KOPT-K1 (cell line): ENCODE data around the gene RPLP2.

Source experiments
- H3K27ac ChIP-seq: fragments of 200-600 bp; sonication (generic); 2 replicates; pipeline ENCODE4 v1.5.1; 2016; ENCODE audit warnings: antibody characterized with exemption, mild to moderate bottlenecking, low read depth, low read length; ENCODE audit not compliant: poor library complexity, severe bottlenecking
- H3K36me3 ChIP-seq: fragments of 200-600 bp; sonication (generic); 2 replicates; pipeline ENCODE4 v1.5.1; 2017; ENCODE audit warnings: antibody characterized with exemption, mild to moderate bottlenecking, low read length, moderate library complexity; ENCODE audit not compliant: insufficient read depth
- H3K9me3 ChIP-seq: fragments of 200-600 bp; sonication (generic); 2 replicates; pipeline ENCODE4 v1.5.1; 2017; ENCODE audit warnings: antibody characterized with exemption, low read length, mild to moderate bottlenecking; ENCODE audit not compliant: insufficient read depth, poor library complexity, severe bottlenecking

Gene RPLP2

DNA sequence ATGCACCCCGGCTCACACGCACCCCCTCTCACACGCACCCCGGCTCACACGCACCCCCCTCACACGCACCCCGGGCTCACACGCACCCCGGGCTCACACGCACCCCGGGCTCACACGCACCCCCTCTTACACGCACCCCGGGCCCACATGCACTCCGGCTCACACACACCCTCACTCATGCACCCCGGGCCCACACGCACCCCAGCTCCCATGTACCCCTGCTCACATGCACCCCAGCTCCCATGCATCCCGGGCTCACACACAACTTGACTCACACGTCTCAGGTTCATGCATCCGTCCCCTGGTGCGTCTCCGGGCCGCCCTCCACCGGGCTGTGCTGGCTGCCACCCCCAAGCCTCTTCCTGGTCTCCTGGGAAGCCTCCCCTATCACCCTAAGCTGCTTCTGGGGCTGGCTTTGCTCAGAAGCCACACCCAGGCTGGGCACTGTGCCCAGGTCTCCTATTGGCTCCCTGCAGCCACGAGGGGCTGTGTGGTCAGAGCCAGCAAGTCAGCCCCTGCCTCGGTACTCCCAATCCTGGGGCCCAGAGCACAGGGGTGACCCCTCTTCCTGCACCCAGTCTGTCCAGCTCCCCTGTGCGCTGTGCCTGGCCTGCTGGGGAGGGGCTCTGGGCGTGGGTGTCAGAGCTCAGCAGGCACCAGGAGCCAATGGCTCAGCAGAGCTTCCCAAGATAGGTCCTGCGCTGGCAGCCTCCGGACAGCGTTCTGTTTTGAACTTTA lies 49.8 kb downstream of the RPLP2 start:
- Histone ChIP-seq H3K27ac (no peak overlapping the region), H3K9me3 (no peaks in the 10 kb centered on the region)

DNA sequence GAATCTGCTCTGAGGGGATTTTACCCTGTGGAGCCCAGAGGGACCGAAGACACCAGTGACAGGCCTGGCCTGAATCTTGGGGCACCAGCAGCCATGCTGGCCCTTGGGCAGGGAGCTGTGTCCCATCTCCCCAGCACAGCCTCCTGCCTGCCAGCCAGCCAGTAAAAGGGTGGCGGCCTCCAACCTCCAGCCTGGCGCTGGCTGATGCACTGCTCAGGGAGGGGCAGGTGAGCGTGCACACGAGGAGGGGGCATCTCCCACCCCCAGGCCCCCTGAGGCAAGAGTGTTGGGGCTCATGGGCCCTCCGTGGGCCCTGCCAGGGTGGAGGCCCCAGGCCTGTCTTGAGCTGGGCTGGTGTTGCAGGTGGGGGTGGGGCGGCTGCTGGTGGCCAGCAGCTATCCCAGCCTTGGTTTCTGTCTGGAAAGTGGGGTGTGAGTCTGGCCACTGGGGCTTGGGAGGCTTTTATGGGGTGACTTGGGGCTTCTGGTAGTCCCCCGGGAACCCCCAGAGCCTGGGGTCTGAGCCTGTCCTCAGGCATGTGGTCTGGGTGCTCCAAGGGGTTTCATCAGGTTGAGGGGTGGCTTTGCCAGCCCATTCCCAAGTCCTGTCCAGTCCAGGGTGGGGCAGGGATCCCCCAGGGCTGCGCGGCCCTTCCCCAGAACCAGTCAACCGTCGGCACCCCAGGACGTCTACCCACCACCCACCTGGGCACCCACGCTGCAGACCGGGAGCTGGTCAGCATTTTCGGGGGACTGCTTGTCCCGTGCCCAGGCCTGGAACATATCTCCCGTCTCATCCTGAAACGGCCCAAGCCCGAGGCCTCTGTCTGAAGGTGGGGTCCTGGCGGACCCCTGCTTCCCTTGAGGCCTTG lies 50.7 kb downstream of the RPLP2 start:
- no peak overlapping the region for H3K27ac ChIP-seq

More for the DNA sequence above, 49.8 kb downstream of the RPLP2 start:
- H3K36me3 ChIP-seq, result no peaks in the 10 kb centered on the region

DNA sequence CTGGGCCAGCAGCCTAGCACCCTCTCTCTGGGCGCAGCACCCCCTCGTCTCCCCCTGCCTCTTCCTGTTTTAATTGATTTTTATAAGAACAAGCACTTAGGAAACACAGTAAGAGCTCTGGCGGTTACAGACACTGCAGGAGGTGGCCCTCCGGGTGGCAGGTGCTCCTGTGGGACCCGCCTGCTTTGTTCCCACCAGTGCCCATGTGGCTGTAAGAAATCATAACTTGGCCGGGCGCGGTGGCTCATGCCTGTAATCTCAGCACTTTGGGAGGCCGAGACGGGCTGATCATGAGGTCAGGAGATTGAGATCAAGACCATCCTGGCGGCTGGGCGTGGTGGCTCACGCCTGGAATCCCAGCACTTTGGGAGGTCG lies 51.3 kb downstream of the RPLP2 start:
- Histone ChIP-seq H3K9me3 (no peaks in the 10 kb centered on the region), H3K27ac (no peak overlapping the region), H3K36me3 (peaks cover 5% of the 10 kb centered on the region; the same call in 1 of the 2 replicates)

More for the DNA sequence above, 50.7 kb downstream of the RPLP2 start:
- H3K9me3 ChIP-seq, result no peaks in the 10 kb centered on the region
- H3K36me3 ChIP-seq, result no peaks in the 10 kb centered on the region

DNA sequence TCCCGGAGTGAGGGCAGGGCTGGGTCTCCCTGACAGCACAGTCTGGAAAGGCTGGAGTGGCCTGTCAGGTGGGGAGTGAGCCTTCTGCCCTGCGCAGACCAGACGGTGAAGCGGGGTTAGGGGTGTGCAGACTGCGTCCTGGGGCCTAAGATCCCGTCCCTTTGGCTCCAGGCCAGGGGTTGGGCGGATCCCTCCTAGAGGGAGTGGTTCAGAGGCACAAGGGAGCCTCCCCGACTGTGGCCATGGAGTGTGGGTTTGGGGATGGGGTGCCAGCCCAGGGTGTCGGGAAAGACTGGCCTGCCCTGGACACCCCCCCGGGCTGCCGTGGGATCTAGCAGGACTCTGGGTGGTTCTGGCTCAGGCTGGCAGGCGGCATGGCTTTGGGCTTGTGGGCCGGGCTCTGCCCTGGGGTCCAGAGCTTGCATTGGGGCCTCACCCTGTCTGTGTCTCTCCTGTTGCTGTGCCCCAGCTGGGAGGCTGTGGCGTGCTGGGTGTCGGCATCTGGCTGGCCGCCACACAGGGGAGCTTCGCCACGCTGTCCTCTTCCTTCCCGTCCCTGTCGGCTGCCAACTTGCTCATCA lies 52.4 kb downstream of the RPLP2 start:
- Histone ChIP-seq H3K36me3 (peaks cover 15% of the 10 kb centered on the region; the same call in 1 of the 2 replicates), H3K27ac (no peak overlapping the region), H3K9me3 (no peaks in the 10 kb centered on the region)
